Right kidney (tissue), 1 donor: Measurements from ENCODE around the gene CYP4F8.

Experiments
- DNase-seq: peaks from one replicate; pipeline ENCODE4 v3.0.0-alpha.2; 2016

Gene CYP4F8

DNA sequence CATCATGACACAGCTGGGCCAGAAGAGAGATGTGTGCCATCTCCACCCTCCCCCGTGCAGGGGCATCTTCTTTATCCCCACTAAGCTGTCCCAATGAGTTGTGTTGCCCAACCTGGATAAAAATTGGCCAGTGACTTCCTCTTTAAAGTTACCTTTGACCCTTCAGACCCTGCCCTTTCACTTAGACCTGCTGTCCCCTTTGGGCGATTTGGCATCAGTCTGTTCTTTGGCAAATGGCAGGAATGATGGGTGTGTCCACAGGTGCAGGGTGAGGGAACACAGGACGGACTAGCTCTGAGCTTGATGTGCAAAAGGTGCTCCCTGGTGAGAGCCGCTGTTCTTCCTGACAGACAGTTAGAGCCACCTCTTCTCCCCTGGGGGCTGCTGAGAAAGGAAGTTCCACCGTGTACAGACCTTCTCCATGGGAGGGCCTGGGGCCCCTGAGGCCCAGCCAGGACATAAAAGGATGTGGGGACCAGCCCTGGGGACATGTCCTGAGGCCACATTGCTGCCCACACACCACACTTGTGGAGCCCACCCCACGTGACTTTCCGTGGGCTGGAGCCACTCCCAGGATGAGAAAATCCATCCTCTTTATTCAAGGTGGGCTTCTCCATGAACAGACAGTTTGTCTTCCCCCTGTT is 1.7 kb downstream of the CYP4F8 start:
- DNase-seq: no peak

DNA sequence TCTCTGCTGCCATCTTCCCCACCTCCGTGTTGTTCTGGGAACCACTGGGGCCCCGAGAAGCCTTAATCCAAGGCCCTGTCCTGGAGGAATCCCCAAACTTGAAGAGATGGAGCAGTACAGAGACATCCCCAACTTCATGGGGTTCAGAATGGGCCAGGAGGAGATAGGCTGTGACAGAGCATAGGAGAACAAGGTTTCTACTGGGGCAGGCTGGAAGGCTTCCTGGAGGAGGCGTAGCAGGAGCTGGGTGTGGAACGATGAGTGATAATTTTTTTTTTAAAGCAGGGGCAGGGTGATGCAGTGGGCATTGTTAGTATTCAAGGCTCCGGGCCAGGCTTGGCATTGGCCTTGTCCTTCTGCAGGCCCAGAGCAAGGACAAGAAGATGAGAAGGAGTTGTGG is 3.3 kb downstream of the CYP4F8 start:
- DNase-seq: no peak

DNA sequence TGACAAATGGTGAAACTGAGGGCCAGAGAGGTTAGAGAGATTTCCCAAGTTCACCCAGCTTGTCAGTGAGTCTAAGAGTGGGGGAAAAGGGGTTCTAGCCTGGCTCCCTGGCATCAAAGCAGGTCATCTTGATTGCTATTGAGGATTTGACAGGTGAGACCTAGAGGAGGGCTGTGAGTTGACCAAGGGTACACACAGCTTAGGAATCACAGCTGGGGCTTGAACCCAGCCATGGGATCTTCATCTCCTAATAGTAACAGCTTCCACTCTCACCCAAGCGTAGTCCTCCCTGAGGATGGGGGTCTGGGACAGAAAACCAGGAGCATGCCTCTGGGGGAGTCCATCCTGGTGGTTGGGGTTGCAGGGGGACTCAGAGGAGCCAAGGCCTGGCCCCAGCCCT is 6.8 kb downstream of the CYP4F8 start:
- no peak for DNase-seq

DNA sequence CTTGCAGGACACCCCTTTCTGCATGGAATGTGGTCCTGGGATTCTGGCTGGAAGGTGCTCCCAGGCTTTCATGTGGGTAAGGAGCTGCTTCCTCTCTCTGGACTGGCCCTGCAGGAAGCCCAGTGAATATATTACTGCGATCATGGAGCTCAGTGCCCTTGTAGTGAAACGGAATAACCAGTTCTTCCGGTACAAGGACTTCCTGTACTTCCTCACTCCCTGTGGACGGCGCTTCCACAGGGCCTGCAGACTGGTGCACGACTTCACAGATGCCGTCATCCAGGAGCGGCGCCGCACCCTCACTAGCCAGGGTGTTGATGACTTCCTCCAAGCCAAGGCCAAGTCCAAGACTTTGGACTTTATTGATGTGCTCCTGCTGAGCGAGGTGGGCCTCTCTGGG is 8.0 kb downstream of the CYP4F8 start:
- DNase-seq: no peak

DNA sequence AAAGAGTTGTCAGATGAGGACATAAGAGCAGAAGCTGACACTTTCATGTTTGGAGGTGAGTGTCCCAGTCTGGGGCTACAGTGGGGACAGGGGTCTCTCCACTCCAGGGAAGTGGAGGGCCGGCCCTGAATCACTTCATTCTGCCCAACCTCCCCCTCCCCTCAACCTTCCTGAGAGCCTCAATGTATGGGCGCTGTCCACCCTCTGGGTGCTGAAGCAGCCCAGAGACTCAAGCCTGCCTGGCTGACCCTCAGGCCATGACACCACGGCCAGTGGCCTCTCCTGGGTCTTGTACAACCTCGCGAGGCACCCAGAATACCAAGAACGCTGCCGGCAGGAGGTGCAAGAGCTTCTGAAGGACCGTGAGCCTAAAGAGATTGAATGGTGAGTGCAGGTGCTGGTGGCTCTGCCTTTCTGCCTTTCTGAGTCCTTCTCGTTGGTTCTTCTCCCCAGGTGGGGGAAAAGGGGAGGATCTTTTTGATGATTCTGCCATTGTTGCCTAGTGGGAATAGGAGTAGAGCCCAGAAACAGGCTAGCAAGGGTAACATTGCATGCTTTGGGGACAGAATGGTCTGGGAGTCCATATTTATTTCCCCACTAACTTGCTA is 8.8 kb downstream of the CYP4F8 start:
- DNase-seq: peak; percentile 7

- DNase-seq: no peak
Measured at GRCh38 chr19:15628236-15629002, 13.4 kb downstream of the CYP4F8 start.

DNA sequence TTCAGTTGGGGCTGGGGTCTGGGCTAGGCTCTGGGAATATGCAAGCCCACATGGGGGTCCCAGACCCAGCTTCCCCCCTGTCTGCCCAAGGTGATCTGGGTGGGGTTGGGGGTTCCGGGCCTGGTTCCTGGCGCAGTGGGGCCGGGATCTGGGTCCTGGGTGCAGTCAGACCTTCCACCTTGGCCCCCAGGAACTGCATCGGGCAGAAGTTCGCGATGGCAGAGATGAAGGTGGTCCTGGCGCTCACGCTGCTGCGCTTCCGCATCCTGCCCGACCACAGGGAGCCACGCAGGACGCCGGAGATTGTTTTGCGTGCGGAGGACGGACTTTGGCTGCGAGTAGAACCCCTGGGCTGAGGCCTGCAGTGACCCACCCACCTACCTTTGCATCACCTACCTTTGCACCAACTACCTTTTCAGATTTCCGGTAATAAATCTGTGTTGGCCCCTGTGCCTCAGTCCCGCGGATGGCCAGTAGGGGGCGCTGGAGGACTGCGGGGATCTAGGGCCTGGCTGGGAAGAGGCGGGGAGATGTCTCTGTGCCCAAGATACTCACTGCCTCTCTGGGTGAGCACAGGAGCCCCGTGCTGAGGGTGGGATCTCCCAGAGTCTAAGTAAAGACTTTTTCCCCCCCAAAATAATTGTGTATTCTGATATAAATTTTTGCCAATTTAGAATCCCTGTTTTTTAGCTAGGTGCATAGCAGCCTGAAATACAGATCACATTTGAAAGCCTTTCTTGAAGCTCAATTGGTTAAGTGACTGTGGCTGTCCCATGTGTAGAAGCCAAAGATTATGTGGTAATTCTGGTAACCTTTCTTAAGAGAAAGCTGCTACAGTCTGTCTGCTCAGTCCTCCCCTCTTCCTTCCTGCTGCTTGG is 14.2 kb downstream of the CYP4F8 start:
- peak; percentile 20 for DNase-seq

- no peak for DNase-seq
Measured at GRCh38 chr19:15631817-15632216, 16.8 kb downstream of the CYP4F8 start.

- no peak for DNase-seq
Measured at GRCh38 chr19:15633082-15633835, 18.2 kb downstream of the CYP4F8 start.

DNA sequence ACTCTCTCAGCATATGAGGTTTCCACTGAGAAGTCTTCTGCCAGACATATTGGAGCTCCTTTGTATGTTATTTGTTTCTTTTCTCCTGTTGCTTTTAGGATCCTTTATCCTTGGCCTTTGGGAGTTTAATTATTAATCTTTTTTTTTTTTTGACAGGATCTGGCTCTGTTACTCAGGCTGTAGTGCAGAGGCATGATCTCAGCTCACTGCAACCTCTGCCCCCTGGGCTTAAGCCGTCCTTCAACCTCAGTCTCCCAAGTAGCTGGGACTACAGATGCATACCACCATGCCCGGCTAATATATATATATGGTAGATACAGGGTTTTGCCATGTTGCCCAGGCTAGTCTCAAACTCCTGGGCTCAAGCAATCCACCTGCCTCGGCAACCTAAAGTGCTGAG is 19.1 kb downstream of the CYP4F8 start:
- no peak for DNase-seq

DNA sequence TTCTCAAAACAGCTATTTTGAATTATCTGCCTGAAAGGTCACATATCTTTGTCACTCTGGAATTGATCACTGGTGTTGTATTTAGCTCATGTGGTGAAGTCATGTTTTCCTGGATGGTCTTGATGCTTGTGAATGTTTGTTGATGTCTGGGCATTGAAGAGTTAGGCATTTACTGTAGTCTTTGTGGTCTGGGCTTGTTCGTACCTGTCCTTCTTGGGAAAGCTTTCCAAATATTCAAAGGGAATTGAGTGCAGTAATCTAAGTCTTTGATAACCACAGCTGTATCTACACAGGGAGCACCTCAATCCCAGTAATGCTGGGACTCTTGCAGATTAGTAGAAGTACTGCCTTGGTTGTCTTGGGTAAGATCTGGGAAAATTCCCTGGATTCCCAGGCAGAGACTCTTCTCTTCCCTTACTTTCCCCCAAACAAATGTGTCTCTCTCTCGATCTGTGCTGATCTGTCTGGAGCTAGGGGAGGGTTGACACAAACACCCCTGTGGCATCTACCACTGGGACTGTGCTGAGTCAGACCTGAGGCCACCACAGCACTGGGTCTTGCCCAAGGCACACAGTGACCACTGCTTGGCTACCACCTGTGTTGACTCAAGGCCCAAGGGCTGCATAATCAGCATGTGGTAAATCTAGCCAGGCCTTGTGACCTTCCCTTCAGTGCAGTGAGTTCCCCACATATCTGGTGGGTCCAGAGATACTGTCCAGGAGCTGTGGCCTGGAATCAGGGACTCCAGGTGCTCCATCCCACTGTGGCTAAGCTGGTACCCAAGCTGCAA is 20.2 kb downstream of the CYP4F8 start:
- DNase-seq: no peak

GRCh38 chr19:15636026-15636425 is 21.0 kb downstream of the CYP4F8 start:
- DNase-seq: no peak

DNA sequence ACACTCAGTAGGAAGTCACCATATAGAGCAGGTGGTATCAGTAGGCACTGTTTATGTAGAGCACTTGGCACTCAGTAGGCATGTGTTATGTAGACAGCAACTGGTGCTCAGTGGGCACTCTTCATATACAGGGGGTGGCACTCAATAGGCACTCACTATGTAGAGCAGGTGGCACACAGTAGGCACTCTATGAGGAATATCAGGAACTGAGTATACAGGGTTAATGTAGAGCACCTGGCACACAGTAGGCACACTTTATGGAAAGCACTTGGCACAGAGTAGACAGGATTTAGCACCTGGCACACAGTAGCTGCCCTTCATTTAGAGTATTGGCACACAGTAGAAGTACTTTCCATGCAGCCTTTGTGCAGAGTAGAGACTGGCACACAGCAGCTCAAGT is 24.6 kb downstream of the CYP4F8 start:
- DNase-seq: no peak

GRCh38 chr19:15640294-15640903 is 25.4 kb downstream of the CYP4F8 start, which contains the start of gene CYP4F3:
CYP4F3 (plus strand) TSS chr19:15640897; CDS start chr19:15641416, 519 bp downstream.
- DNase-seq: no peak

DNA sequence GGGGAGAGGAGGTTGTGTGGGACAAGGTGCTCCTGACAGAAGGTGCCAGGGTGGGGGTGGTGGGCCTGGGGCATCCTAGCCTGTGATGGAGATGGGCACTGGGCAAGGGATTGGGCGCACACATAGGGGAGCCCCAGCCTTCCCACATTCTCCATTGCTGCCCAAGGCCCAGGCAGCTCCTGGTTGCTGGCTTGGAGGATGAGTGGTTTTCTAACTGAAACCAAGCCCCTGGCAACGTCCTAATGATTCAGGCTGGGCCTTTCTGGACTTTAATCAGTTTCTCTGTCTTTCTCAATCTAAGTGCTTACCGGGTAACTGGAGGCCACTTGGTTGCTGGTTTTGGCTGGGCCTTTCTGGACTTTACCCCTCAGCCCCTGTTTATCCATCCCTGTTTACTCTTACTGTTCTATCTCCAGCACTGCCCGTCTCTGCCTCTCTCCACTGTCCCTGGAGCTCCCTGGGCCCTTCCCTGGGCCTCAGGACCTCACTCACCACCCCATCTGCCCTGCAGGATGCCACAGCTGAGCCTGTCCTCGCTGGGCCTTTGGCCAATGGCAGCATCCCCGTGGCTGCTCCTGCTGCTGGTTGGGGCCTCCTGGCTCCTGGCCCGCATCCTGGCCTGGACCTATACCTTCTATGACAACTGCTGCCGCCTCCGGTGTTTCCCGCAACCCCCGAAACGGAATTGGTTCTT is 26.0 kb downstream of the CYP4F8 start:
- no peak for DNase-seq

- DNase-seq: no peak
Measured at GRCh38 chr19:15641901-15642491, 27.0 kb downstream of the CYP4F8 start.

- DNase-seq: no peak
Measured at GRCh38 chr19:15642807-15643206, 27.8 kb downstream of the CYP4F8 start.

DNA sequence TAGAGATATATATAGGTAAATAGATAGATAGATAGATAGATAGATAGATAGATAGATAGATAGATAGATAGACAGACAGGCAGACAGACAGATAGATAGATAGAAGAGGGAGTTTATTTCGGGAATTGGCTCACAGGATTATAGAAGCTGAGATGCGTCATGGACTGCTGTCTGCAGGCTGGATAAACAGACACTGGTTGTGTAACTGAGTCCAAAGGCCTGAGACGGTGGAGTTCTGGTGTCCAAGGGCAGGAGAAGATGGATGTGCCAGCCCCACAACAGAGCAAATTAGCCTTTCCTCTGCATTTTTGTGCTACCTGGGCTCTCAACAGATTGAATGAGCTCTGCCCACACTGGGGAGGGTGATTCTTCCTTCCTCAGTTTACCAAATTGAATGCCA is 28.4 kb downstream of the CYP4F8 start:
- no peak for DNase-seq

- DNase-seq: no peak
Measured at GRCh38 chr19:15644066-15644741, 29.2 kb downstream of the CYP4F8 start.
